NCI-H187 treated with DMSO at 0.1 percent for 48 hours (cell line): ENCODE data around the gene EXOC2.
"Not testable (repeated sequence)": the region's sequence is repeated elsewhere in the genome, so short reads cannot be mapped to it uniquely, and the experiment has no call there.

Experiments used
- DNase-seq: peaks from one replicate; lab custom pipeline; 2025; lab: John Stamatoyannopoulos, UW

EXOC2 gene

DNA sequence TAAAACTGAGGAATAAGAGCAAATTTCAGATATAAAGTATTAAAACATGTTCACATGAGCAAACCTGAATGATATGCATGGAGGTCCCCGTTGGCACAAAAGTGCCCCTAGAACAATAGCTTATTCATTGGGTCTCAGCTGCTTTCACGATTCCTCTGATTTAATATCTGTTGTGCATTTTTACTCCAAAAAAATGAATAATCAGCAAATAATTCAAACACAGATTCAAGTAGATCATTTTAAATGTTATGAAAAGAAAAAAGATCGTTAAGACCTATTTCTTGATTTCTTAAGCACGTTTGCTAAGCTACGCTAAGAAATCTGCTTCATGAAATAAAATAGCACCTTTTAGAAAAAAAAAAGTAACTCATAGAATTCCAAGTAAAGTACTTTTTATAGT is 57.7 kb downstream of the EXOC2 start:
- DNase-seq = no peak

- no peak for DNase-seq
Measured at GRCh38 chr6:633611-634010, 59.3 kb downstream of the EXOC2 start.

DNA sequence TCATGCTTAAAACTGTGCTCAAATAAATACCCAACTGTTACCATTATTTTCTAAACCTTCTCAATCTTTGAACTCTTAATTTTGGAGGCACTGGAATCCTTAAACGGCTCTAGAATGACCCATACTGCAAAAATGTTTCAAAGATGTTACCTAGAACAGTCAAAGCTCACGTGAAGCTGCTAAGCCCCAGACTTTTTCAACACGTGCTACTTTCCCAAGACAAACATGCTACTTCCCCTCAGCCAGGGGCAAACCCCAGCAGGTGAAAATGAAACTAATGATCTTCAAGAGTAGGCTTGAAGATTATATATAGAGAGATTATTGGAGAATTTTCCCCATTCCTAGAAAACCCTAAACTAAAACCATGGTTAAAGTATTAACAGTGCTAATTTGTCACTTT is 64.2 kb downstream of the EXOC2 start:
- DNase-seq = no peak

DNA sequence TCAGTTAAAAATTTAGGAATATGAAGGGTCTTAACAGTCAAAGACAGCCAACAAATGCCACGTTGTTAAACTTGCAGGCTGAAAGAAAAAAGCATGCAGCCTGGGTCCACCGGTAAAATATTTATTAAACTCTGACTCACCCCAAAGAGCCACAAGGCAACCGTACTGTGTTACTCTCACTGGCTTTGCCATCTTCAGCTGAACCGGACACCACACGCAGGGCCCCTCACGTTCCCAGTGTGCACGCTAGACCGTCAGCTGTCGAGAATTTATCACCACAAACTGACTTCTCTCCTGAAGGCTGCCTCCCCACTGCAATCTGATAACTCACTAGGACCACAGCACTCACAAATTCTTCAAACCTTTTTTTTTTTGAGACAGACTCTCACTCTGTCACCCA is 66.7 kb downstream of the EXOC2 start:
- no peak for DNase-seq

- no peak for DNase-seq
Measured at GRCh38 chr6:624979-625378, 68.0 kb downstream of the EXOC2 start.

DNA sequence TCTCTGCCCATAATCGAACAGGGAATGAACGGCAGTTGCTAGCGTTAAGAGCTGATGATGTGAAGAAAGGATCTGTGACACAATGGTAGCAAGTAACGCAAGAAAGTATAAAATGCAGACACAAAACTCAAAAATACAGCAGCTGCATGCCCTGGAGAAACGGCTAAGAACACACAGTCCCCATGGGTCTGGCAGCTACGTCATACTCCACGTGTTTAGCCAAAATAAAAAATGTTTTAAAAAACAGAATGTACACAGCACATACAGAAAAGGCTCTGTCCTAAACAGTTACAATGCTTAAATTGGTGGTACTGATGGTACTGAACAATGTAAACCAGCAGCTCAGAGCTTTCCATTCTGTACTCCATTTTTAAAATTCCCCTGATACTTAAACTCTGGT is 70.5 kb downstream of the EXOC2 start:
- DNase-seq = no peak

DNA sequence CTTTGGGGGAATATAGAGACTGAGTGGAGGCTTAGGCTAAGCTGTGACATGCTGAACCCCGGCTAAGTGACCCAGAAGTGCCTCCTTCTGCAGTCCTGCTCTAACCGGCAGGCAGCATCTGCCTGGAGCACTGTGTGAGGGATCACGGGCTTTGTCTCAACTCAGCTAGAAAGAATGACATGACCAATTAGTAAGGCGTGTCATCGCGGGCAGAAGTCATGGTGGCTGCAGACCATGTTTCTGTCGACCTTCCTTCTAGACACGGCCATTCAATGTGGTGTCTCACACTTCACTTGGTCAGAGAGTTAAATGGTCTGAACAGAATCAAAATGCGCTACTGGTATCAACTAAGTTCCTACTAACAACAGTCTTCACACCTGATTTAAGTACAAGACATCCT is 71.0 kb downstream of the EXOC2 start:
- DNase-seq = no peak

GRCh38 chr6:620950-621349 is 72.0 kb downstream of the EXOC2 start:
- DNase-seq = no peak

DNA sequence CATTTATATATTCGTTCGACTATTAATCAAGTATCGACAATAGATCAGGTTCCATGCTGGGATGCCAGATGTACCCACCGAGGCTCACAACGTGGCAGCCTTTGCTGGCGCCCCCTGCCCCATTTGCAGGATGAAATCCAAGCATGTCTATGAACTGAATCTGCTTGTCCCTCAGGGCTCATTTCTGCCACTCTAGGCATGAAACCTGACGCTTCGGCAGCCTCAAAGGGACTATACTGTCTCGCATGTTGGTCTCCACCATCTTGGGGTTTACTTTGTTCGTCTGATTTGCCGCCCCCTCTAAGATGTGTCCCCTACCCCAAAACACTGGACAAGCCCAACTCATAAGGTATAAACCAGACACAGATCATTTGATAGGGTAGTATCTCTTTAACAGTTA is 72.8 kb downstream of the EXOC2 start:
- no peak for DNase-seq

DNA sequence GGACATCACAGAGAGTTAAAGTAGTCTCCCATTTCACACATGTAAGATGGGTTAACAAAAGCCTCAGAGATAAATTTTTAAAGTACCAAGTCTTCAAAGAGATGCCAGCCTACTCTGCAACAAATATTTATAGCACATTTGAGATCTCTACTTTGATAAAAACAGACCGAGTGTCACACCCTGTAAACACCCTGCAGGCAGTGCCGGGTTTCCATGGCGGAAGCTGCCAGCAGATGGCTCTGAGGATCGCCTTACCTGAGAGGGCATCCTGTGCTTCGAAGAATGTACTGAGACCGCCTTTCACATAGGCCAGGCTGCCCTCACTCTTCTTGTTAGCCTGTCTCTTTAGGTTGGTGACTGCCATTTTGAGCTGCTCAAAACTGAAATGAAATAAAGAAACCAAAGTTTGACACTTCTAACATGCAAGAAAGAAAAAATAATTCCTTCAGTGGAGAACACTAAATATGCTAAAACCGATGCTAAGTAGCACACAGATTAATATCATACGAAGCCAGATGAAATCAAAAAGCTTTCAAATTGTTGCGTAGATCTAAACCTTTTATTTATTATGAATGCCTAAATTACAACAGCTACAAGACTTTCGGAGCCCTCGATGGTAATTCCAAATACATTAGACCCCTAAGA is 75.4 kb downstream of the EXOC2 start:
- no peak for DNase-seq

DNA sequence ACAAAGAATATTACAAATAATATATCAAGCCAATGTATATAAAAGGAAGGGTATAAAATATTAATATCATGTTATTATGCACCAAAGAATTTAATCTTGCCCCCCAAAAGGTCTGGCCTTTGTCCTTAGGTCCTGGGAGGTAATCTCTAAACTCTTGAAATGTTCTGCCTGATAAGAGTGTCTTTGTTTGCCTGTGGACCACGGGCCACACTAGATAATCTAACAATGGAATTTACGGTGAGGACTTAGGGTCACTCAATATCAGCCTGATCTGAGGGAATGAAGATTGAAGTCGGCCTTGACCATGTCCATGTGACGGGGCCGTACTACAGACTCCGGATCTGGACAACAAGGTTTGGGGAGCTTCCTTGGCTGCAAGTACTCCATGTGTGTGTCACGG is 79.0 kb downstream of the EXOC2 start:
- no peak for DNase-seq

- no peak for DNase-seq
Measured at GRCh38 chr6:611928-612327, 81.0 kb downstream of the EXOC2 start.

GRCh38 chr6:610882-611281 is 82.1 kb downstream of the EXOC2 start:
- DNase-seq = no peak

DNA sequence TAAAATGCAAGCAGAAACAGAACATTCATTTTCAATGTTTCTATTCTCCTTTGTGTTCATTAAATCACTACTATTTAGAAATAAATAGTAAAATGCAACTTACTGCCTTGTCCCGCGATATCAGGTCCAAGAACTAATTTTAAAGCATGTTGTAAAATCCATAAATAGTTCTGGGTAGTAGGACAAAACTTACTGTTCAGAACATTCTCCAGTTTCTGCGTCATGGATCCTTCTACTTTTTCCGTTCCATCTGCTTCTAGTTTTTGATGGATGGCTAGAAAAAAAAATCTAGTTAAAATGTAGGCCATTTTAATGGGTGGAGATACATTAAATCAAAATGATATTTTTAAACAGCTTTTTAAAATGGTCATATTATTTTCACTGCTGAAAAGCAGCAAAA is 83.0 kb downstream of the EXOC2 start:
- no peak for DNase-seq

GRCh38 chr6:606829-607379 is 86.0 kb downstream of the EXOC2 start:
- DNase-seq = no peak

- DNase-seq = not testable (repeated sequence)
Measured at GRCh38 chr6:605895-606294, 87.0 kb downstream of the EXOC2 start.

DNA sequence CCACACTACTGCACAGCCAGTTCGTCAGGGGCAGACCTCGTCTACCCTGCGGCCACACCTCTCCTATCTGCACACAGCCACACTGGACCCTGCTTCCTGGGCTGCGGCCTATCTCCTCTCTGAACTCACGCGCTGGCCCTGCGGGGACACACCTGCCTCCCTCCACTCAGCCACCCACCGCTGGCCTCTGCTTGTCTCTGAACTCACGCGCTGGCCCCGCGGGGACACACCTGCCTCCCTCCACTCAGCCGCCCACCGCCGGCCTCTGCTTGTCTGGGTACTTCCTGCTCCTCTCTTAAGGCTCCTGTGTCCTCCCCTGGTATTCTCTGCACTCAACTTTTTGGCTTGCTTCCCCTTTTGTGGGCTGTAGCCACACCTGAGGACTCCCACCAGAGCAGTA is 88.4 kb downstream of the EXOC2 start:
- DNase-seq = no peak

DNA sequence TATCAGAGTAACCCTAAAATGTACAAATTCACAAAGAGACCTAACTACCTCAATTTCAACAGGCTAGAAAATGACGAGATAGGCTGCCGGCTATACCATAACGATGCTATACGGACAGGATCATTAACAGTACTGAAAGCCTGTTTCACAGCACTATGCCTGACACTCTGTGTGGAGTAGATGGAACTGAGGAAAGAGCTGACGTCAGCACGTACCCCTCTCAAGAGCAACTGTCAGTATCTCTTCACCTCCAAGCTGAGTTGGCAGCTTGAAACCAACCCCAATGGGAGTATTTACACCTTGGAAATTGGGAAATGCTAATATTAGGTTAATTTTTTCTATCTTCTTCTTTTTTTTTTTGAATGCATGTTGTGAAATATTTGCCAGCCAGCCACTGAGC is 89.7 kb downstream of the EXOC2 start:
- no peak for DNase-seq

DNA sequence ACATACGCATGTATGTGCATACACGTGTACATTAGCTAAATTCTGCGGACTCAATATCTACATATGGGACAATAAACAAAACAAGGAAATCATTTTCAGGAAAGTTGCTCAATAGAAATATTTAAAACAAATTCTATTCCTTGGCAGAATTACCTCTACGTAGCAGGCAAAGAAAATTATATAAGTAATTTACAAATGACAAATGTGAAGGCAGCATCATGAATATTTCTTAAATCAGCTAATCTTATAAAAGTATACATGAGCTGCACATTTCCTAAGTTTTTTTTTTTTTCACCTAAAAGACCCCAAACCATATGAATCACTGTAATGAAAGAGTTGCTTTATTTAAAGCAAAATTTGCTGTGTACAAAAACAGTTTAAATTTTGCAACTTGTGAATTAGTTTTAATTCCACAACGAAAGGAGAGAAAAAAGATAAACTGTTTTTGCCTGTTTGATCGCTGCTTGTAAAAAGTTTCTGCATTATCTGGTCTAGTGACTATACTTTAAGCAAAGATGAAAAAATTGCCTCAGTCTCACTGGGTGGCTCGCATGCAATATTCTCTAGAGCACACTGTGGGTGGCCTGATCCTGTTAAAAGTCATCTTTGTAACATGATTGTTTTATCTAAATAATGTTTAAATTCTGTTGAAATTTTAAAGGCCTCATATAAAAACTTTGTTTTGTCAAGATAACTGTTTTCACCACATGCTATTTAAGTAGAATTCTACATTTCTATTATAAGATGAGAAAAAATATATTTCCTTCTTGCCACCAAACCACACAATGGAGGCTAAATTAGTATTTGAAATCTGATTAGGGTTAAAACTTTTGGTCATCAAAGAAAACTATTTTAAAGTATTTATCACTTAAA is 93.1 kb downstream of the EXOC2 start:
- no peak for DNase-seq

- no peak for DNase-seq
Measured at GRCh38 chr6:593907-594212, 99.1 kb downstream of the EXOC2 start.

DNA sequence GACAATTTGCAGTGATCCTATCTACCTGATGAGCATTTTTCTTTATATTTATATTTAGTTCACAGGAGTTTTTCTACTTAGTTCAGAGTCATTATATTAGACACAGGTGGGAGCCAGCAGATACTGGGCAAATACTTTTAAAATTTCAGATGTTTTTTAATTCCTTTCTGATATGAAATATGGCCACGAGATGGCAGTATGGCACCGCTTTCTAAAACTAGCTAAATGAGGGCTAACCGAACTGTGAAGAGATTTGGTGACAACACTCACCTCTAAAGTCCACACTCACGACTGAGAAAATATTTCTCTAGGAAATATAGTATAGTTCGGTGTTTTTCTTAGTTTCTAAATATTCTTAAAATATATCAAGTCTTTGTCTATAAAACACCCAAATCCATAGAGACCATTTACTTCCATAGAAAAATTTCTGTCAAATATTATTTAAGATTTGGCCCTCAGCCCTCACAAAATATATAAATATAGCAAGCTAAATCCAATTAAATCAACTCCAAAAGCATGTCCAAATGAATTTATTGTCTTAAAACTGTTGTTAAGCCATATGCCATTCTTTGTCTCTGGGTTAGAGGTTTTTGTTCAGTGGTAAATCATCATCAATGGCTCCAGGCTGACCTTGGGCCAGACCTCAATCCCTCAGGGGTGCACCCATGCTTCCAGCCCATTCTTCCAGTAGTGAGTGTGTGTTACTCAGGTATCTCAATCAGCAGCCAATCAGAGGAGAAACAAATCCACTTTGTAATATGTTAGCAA is 99.6 kb downstream of the EXOC2 start:
- no peak for DNase-seq

DNA sequence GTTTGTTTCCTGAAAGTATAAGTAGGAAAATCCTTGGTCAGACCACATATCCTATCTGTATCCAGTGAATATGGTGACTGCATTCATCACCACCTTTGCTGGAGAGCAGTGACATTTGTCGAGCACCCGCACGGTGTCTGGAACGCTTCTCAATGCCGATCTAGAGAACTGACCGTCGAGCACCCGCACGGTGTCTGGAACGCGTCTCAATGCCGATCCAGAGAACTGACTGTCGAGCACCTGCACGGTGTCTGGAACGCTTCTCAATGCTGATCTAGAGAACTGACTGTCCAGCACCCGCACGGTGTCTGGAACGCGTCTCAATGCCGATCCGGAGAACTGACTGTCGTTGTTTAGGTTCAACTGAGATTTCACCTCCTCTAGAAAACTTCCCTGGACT is 103.8 kb downstream of the EXOC2 start:
- no peak for DNase-seq

DNA sequence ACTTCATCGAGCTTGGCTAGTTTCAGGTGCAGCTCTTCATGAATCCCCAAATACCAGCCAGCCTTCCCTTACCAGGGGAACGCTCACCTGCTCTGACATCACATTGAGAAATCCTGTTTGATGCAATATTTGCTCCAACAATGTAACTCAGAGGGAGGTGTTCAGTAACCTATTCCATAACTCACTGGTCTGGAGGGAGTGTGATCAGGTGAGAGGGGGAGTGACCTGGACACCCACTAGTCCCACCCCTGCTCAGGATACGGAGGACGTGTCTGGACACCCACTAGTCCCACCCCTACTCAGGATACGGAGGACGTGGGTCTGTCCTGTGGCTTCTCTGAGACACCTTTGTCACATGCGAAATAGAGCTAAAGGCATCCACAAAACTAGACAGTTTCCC is 106.4 kb downstream of the EXOC2 start:
- no peak for DNase-seq
